Hematopoietic multipotent progenitor cell treated with erythropoietin and hydrocortisone succinate and interleukin-3 and kit ligand, for 6 days (in vitro differentiated cells): ENCODE data around the gene NR2C2.
A peak's percentile ranks its signal among the peaks of the same experiment; 100 is the strongest.
"Not testable (repeated sequence)": the region's sequence is repeated elsewhere in the genome, so short reads cannot be mapped to it uniquely, and the experiment has no call there.

ENCODE experiments used
- DNase-seq: peaks from one replicate; pipeline ENCODE4 v3.0.0-alpha.2; 2015

Gene NR2C2

DNA sequence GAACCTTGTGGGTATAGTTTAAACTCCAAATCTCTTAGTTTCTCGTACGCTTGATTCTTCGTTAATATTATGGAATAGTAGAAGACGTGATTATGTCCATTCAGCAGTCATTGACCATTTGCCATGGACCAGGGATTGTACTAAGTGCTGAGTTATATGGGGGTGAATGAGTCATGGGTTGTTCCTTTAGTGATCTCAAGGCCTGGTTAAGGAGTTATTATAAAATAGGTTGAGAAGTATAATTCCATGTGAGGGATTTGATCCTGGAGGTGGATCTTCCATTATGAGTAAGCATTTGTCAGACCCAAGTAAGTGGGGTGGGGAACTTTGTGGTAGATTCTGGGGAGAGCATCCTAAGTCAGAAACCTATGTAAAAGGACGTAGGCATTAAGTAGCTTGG is 15.4 kb downstream of the NR2C2 start:
- no peak for DNase-seq

DNA sequence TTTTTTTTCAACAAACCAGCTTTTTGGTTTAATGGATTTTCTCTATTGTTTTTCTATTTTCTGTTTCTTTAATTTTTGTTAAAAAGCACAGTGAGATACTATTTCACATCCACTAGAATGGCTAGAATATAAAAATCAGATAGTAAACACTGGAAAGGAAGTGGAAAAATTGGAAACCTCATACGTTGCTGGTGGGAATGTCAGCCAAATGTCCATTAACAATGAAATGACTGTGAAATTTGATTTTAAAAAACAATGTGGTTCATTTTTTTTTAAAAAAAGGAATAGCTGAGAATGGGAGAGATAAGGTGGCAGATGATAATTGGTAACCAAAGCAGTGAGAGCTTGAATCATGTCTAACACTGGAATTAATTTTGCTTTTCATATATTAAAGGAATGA is 19.9 kb downstream of the NR2C2 start:
- no peak for DNase-seq

DNA sequence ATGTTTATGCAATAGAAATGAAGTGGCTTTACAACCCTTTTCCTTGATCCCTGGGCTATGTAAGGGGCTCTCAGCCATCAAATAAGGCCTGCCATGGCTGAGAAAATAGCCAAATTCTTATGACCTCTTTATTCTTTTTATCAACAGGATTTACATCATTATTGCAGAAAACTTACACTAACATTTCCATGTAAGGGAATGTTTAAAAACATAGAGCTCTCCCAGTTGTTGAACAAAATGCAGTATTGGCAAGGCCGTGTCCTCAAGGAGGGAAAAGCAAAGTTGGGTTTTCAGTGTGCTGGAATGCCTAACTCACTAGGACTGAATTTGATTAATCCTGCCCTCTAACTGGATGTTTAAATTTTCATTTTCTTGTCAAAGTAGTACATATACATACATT is 22.3 kb downstream of the NR2C2 start:
- no peak for DNase-seq

DNA sequence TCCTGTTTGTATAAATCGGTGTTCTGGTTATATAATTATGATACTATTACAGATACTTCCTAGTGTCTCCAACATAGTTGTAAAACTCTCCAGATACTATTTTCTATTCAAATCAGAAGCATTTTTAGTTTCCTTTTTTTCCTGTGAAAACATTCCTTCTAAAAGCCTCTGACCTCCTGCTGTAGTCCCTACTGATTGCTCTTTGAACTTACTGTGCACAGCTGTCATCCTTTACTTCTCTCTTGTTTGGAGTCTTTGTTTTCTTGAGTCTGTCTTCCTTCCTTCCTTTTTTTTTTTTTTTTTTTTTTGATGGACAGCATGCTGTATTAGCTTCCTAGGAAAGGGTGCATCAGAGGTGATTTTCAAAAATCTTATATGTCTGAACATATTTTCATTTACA is 28.9 kb downstream of the NR2C2 start:
- DNase-seq = no peak

DNA sequence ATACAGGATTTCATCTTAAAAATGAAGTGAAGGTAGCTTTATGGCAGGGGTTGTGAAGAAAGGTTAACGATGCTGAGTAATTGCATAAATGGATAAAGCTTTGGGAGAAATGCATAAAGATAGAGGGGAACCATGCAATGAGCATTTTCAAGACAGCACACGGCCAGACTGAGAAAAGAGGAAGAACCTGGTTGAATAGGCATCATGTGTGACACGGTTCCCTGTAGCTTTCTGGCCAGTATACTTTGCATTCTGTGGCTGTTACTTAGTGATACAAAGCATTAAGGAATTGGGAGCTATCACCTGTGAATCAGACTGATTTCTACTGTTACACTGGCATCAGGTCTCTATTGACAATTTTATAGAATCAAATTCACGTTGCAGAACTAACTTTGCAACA is 33.3 kb downstream of the NR2C2 start:
- peak; percentile 42 for DNase-seq

DNA sequence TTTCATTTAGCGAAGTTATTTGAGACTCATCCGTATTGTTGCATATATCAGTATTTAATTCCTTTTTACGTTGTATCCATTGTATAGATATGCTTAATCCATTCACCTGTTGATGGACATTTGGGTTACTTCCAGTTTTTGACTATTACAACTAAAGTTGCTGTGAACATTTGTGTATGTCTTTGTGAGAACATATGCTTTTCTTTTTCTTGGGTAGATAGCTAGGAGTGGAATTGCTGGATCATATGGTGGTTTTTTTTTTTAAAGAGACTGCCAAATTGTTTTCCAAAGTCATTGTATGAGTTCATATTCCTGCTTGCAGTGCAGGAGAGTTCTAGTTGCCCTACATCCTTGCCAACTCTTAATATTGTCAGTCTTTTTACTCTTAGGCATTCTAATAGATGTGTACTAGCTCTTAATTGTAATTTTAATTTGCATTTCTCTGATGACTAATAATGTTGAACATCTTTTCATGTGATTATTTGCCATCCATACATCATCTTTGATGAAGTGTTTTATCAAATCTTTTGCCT is 37.3 kb downstream of the NR2C2 start:
- DNase-seq = no peak

DNA sequence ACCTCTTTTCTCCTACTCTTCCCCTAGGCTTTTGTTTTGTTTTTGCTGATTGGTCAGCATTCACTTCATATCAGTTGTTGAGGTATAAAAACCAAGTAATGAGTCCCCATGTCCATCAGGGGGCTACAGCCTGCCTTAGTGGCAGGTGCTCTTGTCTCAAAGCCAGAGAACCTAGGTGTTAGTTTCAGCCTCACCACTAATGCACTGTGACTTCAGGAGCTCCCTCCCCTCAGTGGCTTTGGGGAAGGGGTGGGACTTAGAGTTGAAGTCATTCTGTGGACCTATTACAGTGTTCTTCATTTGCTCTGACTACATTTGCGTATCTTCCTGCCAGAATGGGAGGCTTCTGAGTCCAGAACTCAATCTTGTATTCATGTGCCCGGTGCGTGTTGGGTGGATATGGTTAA is 41.6 kb downstream of the NR2C2 start:
- peak; percentile 40 for DNase-seq

DNA sequence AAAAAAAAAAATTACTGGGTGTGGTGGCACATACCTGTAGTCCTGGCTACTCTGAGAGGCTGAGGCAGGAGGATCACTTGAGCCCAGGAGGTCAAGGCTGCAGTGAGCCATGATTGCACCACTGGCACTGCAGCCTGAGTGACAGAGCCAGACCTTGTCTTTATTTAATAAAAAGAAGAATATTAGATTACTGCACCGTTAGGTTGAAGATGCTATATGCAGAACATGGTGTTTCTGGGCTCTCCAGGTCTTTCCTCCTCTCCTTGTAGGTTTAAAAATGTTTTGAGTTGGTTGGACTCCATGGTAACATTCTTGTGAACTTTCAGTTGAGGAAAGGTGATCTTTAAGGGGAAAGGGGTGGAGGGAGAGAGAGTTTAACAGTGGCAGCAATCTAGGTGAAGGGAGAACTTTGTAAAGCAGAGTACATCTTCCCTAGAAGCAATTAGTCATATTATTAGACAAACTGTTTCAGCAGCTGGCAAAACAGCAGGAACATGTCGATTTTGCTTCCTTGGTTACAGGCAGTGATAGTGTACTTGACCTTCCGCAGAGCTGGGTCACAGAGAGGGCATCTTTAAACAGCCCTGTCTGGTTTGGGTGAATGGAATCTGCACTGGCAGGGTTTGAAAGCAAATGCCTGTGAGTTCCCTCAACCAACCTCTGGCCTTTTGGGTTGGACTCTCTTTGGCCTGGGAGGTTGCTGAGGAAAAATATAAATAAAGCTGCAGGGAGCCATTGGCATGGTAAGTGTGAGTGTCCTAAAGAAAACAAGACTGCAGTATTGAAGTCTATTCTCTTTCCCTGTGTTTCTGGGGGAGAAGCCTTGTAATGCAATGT is 42.8 kb downstream of the NR2C2 start:
- DNase-seq = no peak

DNA sequence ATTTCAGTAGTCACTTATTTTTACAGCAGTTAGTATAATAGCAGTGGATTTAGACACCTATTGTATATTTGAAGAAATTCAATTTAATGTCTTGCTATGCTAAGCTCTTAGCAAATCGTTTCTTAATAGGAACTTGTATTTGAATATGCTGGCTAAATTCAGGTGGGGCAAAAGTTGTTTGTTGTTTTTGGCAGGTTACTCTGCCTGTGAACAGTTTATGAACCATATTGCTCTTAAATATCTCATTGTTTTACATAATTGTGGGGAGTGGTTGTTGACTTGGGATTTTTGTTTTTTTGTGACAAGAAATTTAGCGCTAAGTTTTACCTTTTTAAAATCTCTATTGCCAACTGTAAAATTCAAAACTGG is 43.4 kb downstream of the NR2C2 start:
- DNase-seq = no peak

DNA sequence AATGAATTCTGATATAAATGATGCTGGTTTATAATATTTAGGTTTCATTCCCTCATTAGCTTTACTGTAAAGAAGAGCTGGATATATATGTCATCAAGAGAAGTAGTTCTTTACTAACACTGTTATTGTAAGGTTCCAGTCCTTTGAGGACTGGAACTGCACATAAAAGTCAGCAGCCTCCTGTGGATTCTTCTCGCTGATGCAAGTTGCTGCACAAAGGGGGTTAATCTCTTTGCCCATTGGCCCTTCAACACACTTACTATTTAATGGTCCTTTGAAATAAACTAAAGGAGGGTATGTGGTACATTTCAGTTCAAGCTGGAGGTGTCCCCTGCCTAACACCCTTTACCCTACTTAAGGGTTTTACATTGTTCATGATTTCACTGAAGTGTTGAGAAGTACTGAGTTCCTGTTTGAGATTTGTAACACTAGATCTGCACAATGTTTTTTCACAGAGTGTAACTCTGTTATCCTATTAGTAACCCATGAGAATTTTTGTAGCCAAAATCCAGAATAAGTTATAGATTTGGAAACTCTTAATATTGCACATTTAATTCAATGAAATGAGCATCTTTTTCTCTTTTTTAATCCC is 43.9 kb downstream of the NR2C2 start:
- no peak for DNase-seq

DNA sequence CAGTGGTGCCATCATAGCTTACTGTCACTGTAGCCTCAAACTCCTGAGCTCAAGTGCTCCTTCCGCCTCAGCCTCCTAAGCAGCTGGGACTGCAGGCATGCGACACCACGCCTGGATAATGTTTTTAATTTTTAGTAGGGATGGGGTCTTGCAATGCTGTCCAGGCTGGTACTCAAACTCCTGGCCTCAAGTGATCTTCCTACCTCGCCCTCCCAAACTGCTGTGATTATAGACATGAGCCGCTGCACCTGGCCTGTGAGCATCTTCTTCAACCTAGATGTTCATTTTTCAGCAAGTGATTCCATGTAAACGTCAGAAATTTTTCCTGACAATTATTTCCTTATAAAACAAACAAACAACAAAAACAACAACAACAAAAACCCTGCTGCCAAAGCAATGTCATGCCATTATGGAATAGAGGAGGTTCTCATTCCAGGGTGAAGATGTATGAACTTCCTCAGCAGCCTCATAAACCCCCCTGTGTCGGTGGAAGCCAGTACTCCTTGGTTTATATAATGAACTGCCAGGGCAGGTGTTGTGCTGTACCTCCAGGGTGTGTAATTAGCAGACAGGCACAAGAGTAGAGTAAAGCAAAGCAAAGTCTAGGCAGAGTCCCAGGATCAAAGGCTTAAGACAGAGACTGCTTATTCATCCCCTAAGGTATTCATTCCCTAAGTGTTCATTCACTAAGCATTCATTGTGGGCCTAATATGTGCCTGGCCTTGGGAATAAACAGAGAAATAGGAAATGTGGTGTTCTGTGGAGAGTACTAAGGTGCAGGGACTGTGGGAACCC is 44.6 kb downstream of the NR2C2 start:
- DNase-seq = no peak

DNA sequence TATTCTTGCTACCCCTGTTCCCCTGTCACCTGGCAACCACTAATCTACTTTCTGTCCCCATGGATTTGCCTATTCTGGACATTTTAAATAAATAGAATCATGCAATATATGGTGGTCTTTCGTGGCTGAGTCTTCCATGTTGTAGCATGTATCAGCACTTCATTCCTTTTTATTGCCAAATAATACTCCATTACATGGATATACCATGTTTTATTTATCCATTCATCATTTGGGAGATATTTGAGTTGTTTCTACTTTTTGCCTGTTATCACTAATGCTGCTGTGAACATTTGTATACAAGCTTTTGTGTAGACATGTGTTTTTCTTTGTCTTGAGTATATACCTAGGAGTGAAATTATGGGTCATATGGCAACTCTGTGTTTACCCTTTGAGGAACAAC is 50.6 kb downstream of the NR2C2 start:
- no peak for DNase-seq

DNA sequence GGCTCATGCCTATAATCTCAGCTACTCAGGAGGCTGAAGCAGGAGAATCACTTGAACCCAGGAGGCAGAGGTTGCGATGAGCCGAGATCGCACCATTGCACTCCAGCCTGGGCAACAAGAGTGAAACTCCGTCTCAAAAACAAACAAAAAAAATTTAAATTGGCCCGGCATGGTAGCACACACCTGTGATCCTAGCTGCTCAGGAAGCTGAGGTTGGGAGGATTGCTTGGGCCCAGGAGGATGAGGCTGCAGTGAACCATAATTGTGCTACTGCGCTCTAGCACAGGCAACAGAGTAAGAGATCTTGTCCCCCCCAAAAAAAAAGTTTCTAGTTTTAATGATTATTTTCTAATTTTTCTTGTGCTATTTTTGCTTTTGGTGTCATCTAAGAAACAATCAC is 51.8 kb downstream of the NR2C2 start:
- not testable (repeated sequence) for DNase-seq

DNA sequence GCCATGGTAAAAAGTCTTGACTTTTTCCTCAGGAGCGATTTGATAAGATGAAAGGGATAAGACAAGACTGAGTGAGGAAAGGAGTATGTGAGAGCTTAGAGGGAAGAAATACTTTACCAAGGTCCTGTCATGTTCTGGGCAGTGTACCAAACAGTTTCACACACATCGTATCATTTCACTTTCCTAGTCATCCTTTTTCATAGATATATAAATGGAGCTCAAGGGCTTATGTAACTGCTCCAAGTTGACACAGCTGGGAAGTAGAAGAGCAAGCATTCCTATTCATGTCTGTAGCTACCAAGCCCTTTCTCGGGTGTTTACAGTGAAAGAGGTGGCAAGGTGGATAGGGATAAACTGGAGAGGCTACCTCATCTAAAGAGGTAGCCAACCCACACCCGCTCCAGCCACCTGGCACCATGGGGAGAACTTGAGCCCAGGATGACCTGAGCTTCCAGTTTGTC is 60.3 kb downstream of the NR2C2 start:
- DNase-seq = no peak

DNA sequence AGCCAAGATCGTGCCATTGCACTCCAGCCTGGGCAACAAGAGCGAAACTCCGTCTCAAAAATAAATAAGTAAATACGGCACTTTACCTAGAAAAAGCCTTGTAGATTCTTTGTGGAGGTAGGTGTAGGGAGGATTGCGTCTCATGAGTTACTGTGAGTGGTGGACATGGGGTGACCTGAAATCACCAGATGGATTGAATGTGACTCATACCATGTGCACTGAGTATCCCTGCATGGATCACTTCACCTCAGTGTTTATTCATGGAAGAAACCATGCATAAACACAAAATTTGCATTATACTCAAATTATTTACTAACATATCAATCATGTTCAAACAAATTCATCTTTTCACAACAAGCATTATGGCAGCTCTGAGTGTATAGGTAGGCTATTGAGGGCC is 61.8 kb downstream of the NR2C2 start:
- DNase-seq = no peak

DNA sequence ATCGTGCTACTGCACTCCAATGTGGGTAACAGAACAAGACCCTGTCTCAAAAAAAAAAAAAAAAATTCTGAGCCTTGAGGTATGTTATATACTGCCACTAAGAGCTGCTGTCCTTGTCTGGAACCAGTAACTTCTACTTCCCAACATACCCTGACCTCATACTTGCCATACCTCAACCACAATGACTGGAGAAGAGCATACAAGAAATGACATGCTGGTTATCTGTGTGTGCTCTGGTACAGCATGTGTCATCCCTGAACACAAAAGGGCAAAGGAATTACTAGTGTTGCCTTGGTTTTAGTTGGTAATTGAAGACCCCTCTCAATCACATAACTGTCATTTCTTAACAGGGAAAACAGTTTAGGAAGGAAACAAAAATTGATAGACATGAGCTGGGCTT is 63.3 kb downstream of the NR2C2 start:
- DNase-seq = peak; percentile 24

DNA sequence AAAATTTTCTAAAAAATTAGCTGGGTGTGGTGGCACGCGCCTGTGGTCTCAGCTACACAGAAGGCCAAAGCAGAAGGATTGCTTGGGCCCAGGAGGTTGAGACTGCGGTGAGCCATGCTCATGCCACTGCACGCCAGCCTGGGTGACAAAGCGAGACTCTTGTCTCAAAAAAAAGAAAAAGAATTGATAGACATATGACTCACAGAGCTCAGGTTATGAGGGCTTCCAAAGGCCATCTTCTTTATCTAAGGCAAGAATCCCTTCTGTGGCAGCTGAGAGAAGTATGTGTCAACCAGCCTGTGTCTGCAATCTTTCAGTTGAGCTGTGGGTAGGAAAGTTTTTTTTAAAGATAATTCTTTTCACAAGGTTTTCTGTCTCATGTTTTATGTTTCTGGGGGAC is 63.8 kb downstream of the NR2C2 start:
- DNase-seq = peak; percentile 66

DNA sequence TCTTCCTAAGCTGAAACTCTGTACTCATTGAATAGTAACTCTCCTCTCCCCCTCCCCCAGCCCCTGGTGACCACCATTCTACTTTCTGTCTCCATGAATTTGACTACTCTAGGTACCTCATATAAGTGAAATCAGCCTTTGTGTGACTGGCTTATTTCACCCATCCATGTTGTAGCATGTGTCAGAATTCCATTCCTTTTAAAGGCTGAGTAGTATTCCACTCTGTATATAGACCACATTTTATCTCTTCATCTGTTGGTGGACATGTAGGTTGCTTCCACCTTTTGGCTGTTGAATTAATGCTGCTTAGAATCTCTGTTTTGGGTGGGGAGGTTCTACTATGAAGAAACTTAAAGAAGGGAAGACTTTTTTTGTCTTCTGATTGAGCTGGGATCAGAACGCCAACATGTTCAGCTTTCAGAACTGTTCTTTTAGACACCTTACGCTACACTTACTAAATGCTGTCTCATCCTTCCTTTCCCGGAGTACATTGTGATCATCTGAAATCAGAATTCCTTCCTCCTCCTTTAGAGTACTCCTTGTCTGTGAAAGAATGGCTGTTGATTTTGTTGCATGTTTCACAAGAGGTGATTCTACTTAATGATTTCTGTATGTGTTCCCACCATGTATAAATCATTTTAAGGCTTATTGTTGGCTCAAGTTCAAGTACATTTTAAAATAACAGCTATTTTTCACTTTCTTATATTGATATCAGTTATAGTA is 67.4 kb downstream of the NR2C2 start:
- DNase-seq = no peak

DNA sequence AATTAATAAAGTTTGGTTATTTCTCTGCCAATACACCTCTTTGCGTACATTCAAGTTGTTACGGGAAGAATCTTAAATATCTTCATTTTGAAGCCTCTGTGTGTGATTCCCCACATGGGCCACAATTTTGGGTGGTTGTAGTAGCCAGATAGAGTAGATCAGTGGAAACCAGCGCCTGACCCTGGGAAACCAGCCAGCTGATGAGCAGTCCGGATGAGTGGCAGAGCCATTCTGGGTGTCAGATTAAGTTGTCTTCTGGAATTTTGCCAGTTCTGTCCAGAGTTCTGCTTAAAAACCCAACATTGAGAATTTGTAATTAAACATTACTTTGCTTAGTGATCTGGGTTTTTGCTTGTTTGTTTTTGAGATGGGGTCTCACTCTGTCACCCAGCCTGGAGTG is 68.1 kb downstream of the NR2C2 start:
- DNase-seq = peak; percentile 58

DNA sequence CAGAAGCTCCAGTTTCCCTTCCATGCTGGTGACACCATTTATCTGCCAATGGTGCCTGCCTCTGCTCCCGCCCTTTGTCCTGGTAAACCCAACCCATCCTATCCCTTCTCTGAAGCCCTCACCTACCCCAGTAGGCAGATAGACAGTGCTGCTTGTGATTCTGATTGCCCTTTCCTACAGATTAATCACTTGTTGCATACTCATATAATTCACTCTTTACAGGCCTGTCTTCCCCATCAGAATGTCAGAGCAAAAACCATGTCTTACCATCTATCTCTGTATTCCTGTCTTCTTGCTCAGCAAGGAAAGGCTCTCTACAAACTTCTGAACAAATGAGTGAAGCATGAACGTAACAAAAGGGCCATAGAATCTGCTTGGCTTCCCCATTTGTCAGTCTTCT is 69.8 kb downstream of the NR2C2 start:
- no peak for DNase-seq

DNA sequence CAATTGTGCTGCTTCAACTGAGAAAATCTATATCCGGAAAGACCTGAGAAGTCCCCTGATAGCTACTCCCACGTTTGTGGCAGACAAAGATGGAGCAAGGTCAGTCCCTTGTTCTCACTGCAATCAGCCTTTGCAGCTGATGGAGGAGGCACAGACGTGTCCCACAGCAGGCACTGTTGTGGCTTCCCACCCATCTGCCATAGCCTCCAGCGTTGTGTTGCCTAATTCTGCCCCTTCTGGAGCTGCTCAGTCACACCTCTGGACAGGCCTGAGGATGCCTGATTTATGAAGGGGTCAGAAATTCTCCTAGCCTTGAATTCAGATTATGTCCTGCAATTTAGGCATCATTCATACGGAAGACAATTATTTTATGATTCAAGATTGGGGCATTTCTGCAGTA is 75.9 kb downstream of the NR2C2 start:
- DNase-seq = no peak

DNA sequence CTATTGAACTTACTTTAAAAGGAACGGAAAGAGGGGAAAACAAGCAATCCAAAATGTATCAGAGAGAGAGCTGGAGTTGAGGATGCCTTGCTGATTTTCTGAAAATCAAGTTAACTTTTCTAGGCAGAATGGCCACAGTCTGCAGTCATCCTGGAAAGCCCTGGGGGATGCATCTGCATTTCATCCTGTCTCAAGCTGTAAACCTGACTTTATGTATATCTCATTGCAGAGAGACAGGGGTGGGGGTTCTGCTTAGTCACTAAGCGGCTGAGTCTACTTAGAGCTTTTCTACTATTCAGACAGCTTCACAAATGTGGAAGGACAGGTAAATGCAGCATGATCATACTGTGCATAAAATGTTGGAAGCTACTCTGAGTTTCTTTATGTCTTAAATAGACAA is 76.3 kb downstream of the NR2C2 start:
- no peak for DNase-seq

DNA sequence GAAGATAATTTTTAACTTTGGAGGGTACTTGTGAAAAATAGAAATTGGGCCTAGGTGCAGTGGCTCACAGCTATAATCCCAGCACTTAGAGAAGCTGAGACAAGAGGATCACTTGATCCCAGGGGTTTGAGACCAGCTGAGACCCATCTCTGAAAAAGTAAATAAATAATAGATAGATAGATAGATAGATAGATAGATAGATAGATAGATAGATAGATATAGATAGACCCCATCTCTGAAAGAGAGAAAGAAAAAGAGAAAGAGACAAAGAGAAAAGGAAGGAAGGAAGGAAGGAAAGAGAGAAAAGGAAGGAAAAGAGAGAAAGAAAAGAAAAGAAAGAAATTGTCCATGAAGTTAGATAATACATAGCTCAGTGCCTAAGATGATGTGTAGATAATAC is 82.2 kb downstream of the NR2C2 start:
- DNase-seq = no peak
